Stimulated activated memory B cell treated with anti-CD40 and anti-IgM and Interleukin-4, amounts not matched to agents 10 μg/mL and 1 μg/mL and 100 μg/mL, for 72 hours (primary cell): ENCODE data around the gene ZNF784.

ENCODE experiments used
- ATAC-seq: fragments of 150-1000 bp; cut with Tn5 transposase; 2 replicates; pipeline ENCODE4 v1.10.0; 2021
- H3K27ac Mint-ChIP-seq: one replicate; pipeline ENCODE4 v1.8.0; 2022; ENCODE audit warnings: mild to moderate bottlenecking, mixed read lengths
- H3K27me3 Mint-ChIP-seq: one replicate; pipeline ENCODE4 v1.8.0; 2022; ENCODE audit warnings: mixed read lengths
- H3K36me3 Mint-ChIP-seq: one replicate; pipeline ENCODE4 v1.8.0; 2022; ENCODE audit warnings: mixed read lengths
- H3K4me1 Mint-ChIP-seq: one replicate; pipeline ENCODE4 v1.8.0; 2022; ENCODE audit warnings: mixed read lengths
- H3K4me3 Mint-ChIP-seq: one replicate; pipeline ENCODE4 v1.8.0; 2022; ENCODE audit warnings: mild to moderate bottlenecking, moderate library complexity, mixed read lengths
- H3K9me3 Mint-ChIP-seq: one replicate; pipeline ENCODE4 v1.8.0; 2022; ENCODE audit warnings: mixed read lengths

Gene ZNF784, protein sequence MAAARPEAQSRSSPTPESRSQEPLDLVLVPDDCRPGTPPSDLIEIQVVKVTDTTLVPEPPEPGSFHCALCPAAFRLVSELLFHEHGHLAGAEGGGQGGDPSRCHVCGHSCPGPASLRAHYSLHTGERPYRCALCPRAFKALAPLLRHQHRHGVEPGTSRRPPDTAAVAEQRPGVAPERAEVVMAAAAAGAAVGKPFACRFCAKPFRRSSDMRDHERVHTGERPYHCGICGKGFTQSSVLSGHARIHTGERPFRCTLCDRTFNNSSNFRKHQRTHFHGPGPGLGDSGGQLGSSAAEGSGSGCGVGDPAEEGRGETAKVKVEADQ

DNA sequence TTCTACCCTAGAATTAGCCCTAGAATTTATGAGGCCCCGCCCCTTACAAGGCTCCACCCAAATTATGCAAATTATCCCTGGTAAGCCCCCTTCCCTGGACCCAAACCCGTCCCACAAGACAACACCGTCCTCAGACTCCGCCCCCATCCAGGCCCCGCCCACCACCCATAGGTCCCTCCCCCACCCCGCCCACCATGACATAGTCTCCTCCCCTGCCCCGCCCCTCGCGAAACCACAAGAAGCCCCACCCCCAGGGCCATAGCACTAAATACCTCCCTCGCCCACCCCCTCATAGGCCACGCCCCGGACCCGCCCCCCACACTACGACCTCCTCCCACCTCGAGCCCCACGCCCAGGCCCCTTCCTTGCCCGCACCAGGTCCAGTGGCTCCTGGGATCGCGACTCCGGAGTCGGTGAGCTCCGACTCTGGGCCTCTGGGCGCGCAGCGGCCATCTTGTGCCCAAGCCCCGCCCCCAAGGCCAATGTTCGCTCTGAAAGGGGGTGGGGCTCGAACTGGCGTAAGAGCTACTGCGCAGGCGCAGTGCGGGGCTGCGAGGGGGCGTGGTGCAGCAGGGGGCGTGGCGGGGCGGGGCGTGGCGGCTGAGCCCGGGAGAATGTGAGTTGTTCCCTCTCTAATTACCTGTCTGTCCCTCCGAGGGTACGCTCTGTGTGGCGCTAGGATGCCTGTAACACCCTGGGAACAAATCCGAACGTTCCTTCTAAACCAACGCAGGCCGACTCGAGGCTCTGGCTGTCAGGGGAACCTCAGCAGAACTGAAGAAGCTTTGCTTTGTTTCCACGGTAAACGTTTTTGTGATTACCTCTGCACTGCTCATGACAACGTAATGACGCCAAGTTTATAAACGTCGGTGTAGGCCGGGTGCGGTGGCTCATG lies at the start of gene ZNF784:
ZNF784 (minus strand) TSS at position 458 of the 895 bp plus-strand sequence; CDS start at position 453, 5 bp downstream.
- peak within 1 kb of the TSS; percentile 94 for H3K27ac Mint-ChIP-seq
- ATAC-seq = peak; percentile 88
- H3K36me3 Mint-ChIP-seq = peaks cover 7% of the 10 kb centered on the region
- no peaks in the 10 kb centered on the region for H3K9me3 Mint-ChIP-seq
- no peaks in the 10 kb centered on the region for H3K27me3 Mint-ChIP-seq
- peaks cover 17% of the 10 kb centered on the region for H3K4me1 Mint-ChIP-seq
- H3K4me3 Mint-ChIP-seq = peak within 1 kb of the TSS; percentile 95

DNA sequence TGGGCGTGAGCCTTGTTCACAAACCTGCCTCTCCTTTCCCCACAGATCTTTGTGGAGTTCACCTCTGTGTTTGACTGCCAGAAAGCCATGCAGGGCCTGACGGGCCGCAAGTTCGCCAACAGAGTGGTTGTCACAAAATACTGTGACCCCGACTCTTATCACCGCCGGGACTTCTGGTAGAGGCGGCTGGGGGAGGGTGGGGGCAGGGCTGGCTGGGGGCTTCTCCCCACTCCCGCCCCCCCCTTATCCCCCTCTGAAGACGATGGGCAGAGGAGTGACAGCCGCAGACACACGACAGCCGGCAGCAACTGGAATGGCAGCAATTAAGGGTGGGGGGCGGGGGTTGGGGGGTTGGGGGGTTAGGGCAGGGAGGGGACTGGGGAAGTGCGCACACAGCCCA lies 49.5 kb upstream of the ZNF784 start:
- ATAC-seq = no peak
- no peaks in the 10 kb centered on the region for H3K9me3 Mint-ChIP-seq
- peaks cover 79% of the 10 kb centered on the region for H3K4me1 Mint-ChIP-seq
- H3K4me3 Mint-ChIP-seq = no peak overlapping the region
- H3K36me3 Mint-ChIP-seq = peaks cover 65% of the 10 kb centered on the region
- H3K27me3 Mint-ChIP-seq = no peaks in the 10 kb centered on the region
- peak overlapping the region; percentile 78 for H3K27ac Mint-ChIP-seq

DNA sequence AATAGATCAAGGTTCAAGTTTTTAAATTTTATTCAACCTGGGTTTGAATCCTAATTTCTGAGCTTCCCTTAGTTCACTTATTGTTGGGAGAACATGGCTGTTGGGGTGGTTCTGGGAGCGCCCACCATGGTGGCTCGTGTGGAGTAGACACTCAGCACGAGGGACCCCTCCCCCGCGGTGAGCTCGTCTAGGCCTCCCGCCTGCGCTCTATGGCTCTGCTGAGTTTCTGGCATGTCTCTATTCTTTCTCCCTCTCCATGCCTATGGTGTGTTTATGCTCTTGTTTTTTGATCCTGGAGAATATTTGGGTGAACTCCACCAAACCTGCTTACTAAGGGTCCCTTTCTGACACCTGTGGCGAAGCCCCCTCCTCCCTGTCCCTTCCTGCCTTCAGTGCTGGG lies 49.1 kb upstream of the ZNF784 start:
- H3K4me1 Mint-ChIP-seq = peaks cover 75% of the 10 kb centered on the region
- no peak for ATAC-seq
- peak overlapping the region; percentile 78 for H3K27ac Mint-ChIP-seq

DNA sequence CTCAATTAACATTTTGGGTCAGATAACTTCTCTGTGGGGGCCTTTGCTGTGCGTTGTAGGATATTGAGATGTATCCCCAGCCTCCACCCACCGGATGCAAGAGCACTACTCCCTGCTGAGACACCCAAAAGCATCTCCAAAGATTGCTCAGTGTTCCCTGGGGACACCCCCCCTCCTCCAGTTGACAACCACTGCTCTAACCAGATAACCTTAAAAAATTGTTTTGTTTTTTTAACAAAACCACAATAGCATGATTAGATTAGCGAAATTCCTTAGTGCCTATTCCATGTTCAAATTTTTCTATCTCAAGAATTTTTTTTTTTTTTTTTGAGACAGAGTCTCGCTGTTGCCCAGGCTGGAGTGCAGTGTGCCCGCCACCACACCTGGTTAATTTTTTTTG lies 48.1 kb upstream of the ZNF784 start:
- no peak overlapping the region for H3K4me3 Mint-ChIP-seq
- no peak overlapping the region for H3K27ac Mint-ChIP-seq
- H3K4me1 Mint-ChIP-seq = peaks cover 64% of the 10 kb centered on the region
- no peak for ATAC-seq
- H3K9me3 Mint-ChIP-seq = no peaks in the 10 kb centered on the region
- peaks cover 58% of the 10 kb centered on the region for H3K36me3 Mint-ChIP-seq
- no peaks in the 10 kb centered on the region for H3K27me3 Mint-ChIP-seq

More for the DNA sequence above, 49.1 kb upstream of the ZNF784 start:
- Mint-ChIP-seq H3K4me3 (no peak overlapping the region), H3K27me3 (no peaks in the 10 kb centered on the region), H3K9me3 (no peaks in the 10 kb centered on the region), H3K36me3 (peaks cover 61% of the 10 kb centered on the region)

DNA sequence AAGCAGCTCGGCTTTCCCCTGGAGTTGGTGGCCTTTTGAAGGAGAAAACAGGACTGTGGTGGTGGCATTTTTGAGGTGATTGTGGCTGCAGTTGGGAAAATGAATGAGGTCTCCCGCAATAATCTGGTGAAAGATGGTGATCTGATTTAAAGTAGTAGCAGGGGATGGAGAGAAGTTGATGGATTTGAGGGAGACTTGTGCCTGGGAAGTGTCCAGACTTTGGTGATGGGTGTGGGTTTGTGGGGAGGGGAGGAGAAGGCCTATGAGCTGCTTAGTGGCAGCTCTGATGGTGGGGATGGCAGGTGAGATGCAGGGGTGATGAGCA lies 46.6 kb upstream of the ZNF784 start:
- Mint-ChIP-seq H3K36me3 (peaks cover 55% of the 10 kb centered on the region), H3K27ac (peak overlapping the region; percentile 48), H3K4me1 (peaks cover 52% of the 10 kb centered on the region), H3K9me3 (no peaks in the 10 kb centered on the region), H3K27me3 (no peaks in the 10 kb centered on the region), H3K4me3 (no peak overlapping the region)
- no peak for ATAC-seq

DNA sequence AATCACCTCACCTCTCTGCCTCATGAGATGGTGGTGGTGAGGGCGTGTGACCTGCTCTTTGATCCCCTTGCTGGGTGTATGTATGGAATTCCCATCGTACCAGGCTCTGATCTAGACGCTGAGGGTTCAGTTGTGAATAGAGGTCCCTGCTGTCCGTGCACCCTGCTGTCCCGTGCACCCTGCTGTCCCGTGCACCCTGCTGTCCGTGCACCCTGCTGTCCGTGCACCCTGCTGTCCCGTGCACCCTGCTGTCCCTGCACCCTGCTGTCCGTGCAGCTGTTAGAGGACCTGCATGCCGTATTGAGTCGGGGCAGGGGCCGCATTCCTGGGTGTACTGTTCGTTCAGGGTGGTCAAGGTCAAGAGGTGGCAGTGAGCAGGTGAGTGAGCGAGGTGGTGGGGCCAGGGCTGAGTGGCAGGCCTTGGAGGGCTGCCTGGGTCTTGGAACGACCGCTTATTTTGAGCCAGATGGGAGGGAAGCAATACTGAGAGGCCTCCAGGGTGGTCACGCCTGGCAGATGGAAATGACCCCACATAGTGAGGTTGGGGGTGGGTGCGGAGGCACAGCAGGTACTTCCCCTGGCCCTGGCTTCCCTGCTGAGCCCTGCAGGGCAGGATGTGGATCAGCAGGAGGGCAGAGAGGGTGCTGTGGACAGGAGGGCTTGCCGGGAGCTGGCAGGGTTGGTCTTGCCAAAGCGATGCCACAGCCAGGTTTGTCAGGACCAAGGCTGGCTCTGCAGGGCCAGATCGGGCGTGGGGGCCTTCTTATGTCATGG lies 46.1 kb upstream of the ZNF784 start:
- ATAC-seq = no peak
- Mint-ChIP-seq H3K9me3 (no peaks in the 10 kb centered on the region), H3K4me1 (peaks cover 47% of the 10 kb centered on the region), H3K27me3 (no peaks in the 10 kb centered on the region), H3K36me3 (peaks cover 56% of the 10 kb centered on the region), H3K4me3 (no peak overlapping the region), H3K27ac (peak overlapping the region; percentile 48)

DNA sequence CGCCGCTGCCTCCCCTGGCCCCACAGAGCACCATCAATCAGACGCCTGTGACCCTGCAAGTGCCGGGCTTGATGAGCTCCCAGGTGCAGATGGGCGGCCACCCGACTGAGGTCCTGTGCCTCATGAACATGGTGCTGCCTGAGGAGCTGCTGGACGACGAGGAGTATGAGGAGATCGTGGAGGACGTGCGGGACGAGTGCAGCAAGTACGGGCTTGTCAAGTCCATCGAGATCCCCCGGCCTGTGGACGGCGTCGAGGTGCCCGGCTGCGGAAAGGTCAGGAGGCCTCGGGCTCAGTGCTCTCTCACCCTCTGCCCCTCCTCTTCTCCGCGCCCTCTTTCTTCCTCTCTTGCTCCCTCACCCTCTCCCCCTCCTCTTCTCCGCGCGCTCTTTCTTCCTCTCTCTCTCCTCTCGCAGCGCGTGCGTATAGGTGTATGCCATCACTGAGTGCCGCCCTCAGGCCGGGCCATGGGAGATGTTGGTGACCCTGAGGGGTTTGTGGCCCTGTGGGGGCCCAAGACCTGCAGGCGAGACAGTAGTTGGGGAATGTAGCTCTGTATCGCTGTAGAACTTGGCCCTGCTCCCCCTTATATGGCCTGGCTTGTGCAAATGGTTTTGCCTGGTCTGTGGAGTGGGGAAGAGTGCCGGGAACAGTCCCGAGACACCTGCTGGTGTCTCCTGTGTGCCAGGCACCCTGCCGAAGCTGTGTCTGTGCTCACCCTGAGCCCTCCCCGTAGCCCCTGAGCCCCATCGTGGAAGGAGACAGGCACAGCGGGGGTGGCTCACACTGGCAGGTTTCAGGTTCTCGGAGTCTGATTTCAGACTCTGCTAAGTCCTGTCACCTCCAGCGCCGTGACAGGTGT lies 45.3 kb upstream of the ZNF784 start:
- Mint-ChIP-seq H3K27me3 (no peaks in the 10 kb centered on the region), H3K36me3 (peaks cover 53% of the 10 kb centered on the region), H3K4me3 (no peak overlapping the region), H3K27ac (no peak overlapping the region), H3K4me1 (peaks cover 43% of the 10 kb centered on the region), H3K9me3 (no peaks in the 10 kb centered on the region)
- ATAC-seq = no peak

DNA sequence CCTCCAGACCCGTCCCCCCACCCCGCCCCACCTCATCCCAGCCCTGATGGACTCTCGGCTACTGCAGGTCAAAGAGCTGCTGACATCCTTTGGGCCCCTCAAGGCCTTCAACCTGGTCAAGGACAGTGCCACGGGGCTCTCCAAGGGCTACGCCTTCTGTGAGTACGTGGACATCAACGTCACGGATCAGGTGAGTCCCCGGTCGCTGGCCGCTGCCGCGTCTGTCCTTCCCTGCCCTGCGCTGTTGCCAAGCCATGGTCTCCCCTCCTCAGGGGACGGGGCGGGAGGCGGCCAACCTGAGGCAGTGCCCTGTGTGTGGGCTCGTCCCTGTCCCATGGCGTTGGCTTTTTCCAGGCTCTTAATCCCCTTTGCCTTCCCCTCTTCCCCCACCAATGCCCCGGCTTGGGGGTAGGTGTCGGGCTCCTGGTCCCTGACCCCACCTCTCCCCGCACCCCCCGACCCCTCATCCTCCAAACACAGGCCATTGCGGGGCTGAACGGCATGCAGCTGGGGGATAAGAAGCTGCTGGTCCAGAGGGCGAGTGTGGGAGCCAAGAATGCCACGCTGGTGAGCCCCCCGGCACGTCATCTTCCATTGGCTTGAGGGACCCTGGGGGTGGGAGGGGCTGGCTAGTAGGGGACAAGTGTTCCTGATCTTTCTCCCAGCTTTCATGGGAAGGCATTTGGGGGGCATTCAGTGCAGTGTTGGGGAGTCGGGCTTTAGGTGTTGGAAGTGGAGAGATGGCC lies 44.4 kb upstream of the ZNF784 start:
- Mint-ChIP-seq H3K36me3 (peaks cover 55% of the 10 kb centered on the region), H3K4me1 (peaks cover 41% of the 10 kb centered on the region), H3K27me3 (no peaks in the 10 kb centered on the region), H3K27ac (no peak overlapping the region), H3K4me3 (no peak overlapping the region), H3K9me3 (no peaks in the 10 kb centered on the region)
- no peak for ATAC-seq

DNA sequence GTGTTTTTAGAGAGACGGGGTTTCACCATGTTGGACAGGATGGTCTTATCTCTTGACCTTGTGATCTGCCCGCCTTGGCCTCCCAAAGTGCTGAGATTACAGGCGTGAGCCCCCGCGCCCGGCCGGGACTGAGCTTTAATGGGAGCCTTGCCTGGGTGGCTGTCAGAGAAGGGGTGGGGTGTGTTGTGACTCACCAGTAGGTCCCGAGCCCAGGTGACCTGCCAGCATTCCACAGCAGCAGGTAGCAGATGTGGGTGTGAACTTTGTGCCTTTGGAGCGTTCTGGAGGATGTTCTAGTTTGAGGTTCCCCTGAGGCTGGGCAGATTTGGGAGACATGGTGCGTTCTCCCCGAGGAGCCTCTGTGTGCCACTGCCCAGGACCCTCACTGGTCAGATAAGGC lies 43.6 kb upstream of the ZNF784 start:
- Mint-ChIP-seq H3K4me3 (no peak overlapping the region), H3K4me1 (peaks cover 43% of the 10 kb centered on the region), H3K36me3 (peaks cover 55% of the 10 kb centered on the region), H3K9me3 (no peaks in the 10 kb centered on the region), H3K27me3 (no peaks in the 10 kb centered on the region), H3K27ac (no peak overlapping the region)
- no peak for ATAC-seq

DNA sequence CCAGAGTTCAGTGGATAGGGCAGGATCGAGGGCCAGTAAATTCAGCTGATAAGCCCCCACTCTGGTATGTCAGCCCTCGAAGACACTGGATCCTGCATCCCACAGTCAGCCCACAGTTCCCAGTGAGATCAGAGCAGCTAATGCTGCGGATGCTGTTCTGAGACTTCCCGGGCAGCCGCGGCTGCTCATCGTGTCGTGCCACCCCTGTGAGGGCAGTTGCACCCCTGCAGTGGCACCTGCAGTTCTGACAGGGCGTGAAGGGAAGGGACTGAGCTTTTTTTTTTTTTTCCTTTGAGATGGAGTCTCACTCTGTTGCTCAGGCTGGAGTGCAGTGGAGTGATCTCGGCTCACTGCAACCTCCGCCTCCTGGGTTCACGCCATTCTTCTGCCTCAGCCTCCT lies 43.1 kb upstream of the ZNF784 start:
- Mint-ChIP-seq H3K9me3 (no peaks in the 10 kb centered on the region), H3K27me3 (no peaks in the 10 kb centered on the region), H3K36me3 (peaks cover 59% of the 10 kb centered on the region), H3K27ac (no peak overlapping the region), H3K4me3 (no peak overlapping the region), H3K4me1 (peaks cover 47% of the 10 kb centered on the region)
- ATAC-seq = no peak

DNA sequence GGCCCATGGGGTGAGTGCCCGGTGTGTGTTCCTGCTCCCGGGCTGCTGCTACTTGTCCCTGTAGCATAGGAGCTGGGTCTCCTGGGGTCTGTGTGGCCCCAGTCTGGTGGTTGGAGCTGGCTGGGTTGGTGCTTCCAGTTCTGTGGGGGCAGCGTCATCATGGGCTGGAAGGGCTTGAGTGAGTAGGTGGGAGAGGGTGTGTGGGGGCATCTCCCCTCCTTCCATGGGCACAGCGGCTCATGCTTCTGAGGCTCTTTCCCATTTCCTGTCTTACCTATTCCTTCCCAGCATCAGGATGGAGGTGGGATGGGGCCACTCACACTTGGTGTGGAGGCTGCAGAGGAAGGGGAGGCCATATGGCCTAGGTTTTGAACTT lies 42.6 kb upstream of the ZNF784 start:
- H3K36me3 Mint-ChIP-seq = peaks cover 60% of the 10 kb centered on the region
- no peak for ATAC-seq
- no peak overlapping the region for H3K27ac Mint-ChIP-seq
- no peak overlapping the region for H3K4me3 Mint-ChIP-seq
- no peaks in the 10 kb centered on the region for H3K9me3 Mint-ChIP-seq
- no peaks in the 10 kb centered on the region for H3K27me3 Mint-ChIP-seq
- H3K4me1 Mint-ChIP-seq = peaks cover 47% of the 10 kb centered on the region

DNA sequence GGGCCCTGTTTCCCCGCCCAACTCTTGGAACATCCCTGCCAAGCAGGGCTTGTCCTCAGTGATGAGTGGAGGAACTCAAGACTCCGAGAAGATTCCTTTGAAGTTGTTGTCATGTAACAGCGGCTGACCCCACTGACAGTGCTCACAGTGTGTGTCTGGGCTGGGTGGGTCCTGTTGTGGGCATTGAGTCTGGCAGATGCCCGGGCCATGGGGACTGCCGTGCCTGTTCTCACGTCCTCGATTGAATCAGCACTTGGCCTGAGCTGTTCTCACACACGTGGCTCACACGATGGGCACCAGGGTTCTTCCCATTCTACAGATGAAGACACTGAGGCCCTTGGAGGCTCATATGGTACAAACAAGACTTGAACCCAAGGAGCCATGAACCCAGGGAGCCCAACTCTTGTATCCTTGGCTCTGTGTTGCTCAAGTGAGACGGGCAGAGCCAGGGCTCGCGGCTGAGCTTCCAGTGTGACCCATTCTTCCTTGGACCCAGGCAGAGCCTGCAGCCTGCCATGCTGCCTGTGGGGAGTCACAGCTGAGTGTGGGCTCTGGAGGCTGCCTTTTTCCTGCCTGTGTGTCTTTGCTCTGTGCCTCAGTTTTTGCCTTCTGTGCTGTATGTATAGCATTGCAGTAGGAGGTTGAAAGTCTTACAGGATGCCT lies 42.1 kb upstream of the ZNF784 start:
- Mint-ChIP-seq H3K9me3 (no peaks in the 10 kb centered on the region), H3K27ac (no peak overlapping the region), H3K4me1 (peaks cover 48% of the 10 kb centered on the region), H3K27me3 (no peaks in the 10 kb centered on the region), H3K36me3 (peaks cover 62% of the 10 kb centered on the region), H3K4me3 (no peak overlapping the region)
- ATAC-seq = no peak

DNA sequence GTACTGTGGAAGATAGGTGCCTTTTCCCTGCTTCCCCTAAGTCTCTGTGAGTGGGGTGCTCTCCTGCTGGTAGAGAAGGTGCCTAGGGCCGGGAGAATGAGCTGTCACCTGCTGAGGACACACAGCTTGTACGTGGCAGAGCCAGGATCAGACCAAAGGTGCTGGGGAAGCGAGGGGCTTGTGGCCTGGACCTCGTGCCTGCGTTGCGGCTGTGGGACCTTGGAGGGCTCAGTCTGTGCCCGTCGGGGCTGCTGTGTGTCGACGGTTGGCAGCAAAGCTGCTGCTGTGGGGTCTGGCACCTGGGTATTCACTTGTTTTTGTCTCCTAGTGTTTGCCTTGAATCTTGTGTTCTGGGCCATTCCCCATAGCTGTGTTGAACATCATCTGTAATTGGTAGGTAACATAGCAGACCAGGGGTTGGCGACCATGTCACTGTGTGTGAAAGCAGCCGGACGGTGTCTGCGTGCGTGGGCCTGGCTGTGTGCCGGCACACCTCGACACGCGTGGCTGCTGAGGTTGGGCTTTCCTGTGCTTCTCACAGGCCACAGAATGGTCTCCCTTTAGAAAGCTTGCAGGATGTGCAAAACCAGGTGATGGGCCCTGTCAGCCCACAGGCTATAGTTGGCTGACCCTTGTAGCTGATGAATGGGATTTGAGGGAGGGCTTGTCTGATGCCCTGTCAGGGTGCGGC lies 39.6 kb upstream of the ZNF784 start:
- ATAC-seq = no peak
- H3K4me1 Mint-ChIP-seq = peaks cover 47% of the 10 kb centered on the region
- H3K36me3 Mint-ChIP-seq = peaks cover 60% of the 10 kb centered on the region
- no peaks in the 10 kb centered on the region for H3K9me3 Mint-ChIP-seq
- no peak overlapping the region for H3K27ac Mint-ChIP-seq
- no peaks in the 10 kb centered on the region for H3K27me3 Mint-ChIP-seq
- H3K4me3 Mint-ChIP-seq = no peak overlapping the region
